ENCODE data around the gene IMPA2.
"Not testable (repeated sequence)": the region's sequence is repeated elsewhere in the genome, so short reads cannot be mapped to it uniquely, and the experiment has no call there.

The IMPA2 gene

DNA sequence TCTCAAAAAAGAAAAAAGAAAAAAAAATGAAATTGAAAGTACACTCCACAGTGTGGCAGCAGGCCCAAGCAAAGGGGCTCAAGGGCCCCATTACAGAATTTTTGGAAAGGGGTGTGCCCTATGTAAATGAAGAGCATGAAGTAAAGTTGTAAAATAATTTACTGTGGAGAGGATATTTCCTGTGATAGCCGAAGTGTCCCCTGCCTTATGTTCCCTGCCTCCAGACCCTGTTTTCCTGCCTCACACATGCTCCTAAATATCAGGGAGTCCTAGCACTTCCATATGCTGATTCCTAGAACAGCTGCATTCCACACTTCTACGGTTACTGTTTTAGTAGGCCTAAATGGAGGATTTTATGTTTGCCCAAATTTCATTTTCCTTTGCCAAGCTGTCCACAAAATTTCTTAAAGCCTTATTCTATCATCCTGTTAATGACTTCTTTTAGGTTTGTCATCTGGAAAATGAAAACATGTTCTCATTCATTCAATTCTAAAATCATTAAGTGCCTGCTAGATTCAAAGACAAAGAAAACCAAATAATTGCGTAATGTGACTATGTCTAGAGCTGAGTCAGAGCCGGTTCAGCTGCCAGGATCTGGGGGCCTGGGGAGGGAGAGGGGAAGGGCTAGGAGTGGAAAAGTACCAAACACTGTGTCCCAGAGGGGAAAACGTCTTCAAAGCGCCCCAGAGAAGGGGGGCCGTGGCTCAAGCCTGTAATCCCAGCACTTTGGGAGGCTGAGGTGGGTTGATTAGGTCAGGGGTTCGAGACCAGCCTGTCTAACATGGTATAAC is 25.9 kb upstream of the IMPA2 start:
- no peak overlapping the region for H2AFZ ChIP-seq (ENCODE audit: low read length)
- no peaks in the 10 kb centered on the region for H3F3A ChIP-seq (ENCODE audit: low read depth)
- no peak overlapping the region for H3K4me2 ChIP-seq (ENCODE audit: low read depth, low read length, poor library complexity, severe bottlenecking)
- H3K36me3 ChIP-seq (ENCODE audit: insufficient read depth, low read length): no peaks in the 10 kb centered on the region
- peaks cover 4% of the 10 kb centered on the region; the same call in 1 of the 2 replicates for H3K9me3 ChIP-seq (ENCODE audit: insufficient read depth, low read depth, low read length)
- no peak for TF ChIP-seq EZH2phosphoT487 (IDR thresholded peaks at IDR 0.05; ENCODE audit: borderline replicate concordance)
- TF ChIP-seq, protein P1, sequence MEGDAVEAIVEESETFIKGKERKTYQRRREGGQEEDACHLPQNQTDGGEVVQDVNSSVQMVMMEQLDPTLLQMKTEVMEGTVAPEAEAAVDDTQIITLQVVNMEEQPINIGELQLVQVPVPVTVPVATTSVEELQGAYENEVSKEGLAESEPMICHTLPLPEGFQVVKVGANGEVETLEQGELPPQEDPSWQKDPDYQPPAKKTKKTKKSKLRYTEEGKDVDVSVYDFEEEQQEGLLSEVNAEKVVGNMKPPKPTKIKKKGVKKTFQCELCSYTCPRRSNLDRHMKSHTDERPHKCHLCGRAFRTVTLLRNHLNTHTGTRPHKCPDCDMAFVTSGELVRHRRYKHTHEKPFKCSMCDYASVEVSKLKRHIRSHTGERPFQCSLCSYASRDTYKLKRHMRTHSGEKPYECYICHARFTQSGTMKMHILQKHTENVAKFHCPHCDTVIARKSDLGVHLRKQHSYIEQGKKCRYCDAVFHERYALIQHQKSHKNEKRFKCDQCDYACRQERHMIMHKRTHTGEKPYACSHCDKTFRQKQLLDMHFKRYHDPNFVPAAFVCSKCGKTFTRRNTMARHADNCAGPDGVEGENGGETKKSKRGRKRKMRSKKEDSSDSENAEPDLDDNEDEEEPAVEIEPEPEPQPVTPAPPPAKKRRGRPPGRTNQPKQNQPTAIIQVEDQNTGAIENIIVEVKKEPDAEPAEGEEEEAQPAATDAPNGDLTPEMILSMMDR (conservative IDR thresholded peaks at IDR 0.05; ENCODE audit: low read length): no peak
- H3K79me2 ChIP-seq (ENCODE audit: insufficient read depth, low read length): no peaks in the 10 kb centered on the region
- no peaks in the 10 kb centered on the region for H3K4me1 ChIP-seq (ENCODE audit: insufficient read depth, low read length, poor library complexity, severe bottlenecking)
- no peak overlapping the region for H3K9ac ChIP-seq (ENCODE audit: low read depth, low read length, poor library complexity, severe bottlenecking)
- H4K20me1 ChIP-seq (ENCODE audit: insufficient read depth, low read length, poor library complexity, severe bottlenecking): no peaks in the 10 kb centered on the region
- no peaks in the 10 kb centered on the region for H3K9me2 ChIP-seq (replicated peaks; ENCODE audit: low read depth, low read length)
- H3K27me3 ChIP-seq (ENCODE audit: insufficient read depth, low read length, poor library complexity, severe bottlenecking): no peaks in the 10 kb centered on the region
- H3K4me3 ChIP-seq (ENCODE audit: low read length, poor library complexity, severe bottlenecking): no peak overlapping the region

- Histone ChIP-seq H3K9me3 (ENCODE audit: insufficient read depth, low read depth, low read length) (peaks cover 4% of the 10 kb centered on the region; the same call in 1 of the 2 replicates), H3K4me2 (ENCODE audit: low read depth, low read length, poor library complexity, severe bottlenecking) (no peak overlapping the region), H3K36me3 (ENCODE audit: insufficient read depth, low read length) (no peaks in the 10 kb centered on the region), H3K79me2 (ENCODE audit: insufficient read depth, low read length) (no peaks in the 10 kb centered on the region), H3F3A (ENCODE audit: low read depth) (no peaks in the 10 kb centered on the region), H3K4me3 (ENCODE audit: low read length, poor library complexity, severe bottlenecking) (no peak overlapping the region), H4K20me1 (ENCODE audit: insufficient read depth, low read length, poor library complexity, severe bottlenecking) (no peaks in the 10 kb centered on the region), H3K27me3 (ENCODE audit: insufficient read depth, low read length, poor library complexity, severe bottlenecking) (no peaks in the 10 kb centered on the region), H3K9ac (ENCODE audit: low read depth, low read length, poor library complexity, severe bottlenecking) (no peak overlapping the region), H3K4me1 (ENCODE audit: insufficient read depth, low read length, poor library complexity, severe bottlenecking) (no peaks in the 10 kb centered on the region), H3K9me2 (replicated peaks; ENCODE audit: low read depth, low read length) (no peaks in the 10 kb centered on the region), H2AFZ (ENCODE audit: low read length) (no peak overlapping the region)
- TF ChIP-seq, protein P1 (conservative IDR thresholded peaks at IDR 0.05; ENCODE audit: low read length): no peak
- TF ChIP-seq EZH2phosphoT487 (IDR thresholded peaks at IDR 0.05; ENCODE audit: borderline replicate concordance): no peak
Measured at GRCh38 chr18:11956371-11957308, 24.7 kb upstream of the IMPA2 start.

DNA sequence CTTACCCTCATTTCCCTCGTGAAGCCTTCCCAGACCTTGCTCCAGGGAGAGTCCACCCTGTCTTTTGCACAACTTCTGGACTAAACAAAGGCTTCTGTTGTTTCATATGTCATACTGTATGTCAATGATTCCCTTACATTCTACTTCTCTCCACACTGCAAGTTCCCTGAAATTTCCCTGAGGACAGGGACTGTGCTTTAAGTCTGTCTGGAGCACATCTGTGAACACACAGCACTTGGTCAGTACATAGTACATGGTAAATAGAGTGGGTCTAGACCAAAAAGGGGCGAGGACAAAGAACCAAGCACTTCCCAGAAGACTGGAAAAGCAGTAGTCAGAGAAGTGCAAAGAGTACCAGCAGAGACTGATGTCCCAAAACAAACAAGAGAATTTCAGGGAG is 23.7 kb upstream of the IMPA2 start:
- H3F3A ChIP-seq (ENCODE audit: low read depth): no peaks in the 10 kb centered on the region
- no peak overlapping the region for H2AFZ ChIP-seq (ENCODE audit: low read length)
- H3K9me3 ChIP-seq (ENCODE audit: insufficient read depth, low read depth, low read length): peaks cover 4% of the 10 kb centered on the region; the same call in 1 of the 2 replicates
- H3K79me2 ChIP-seq (ENCODE audit: insufficient read depth, low read length): no peaks in the 10 kb centered on the region
- H3K27me3 ChIP-seq (ENCODE audit: insufficient read depth, low read length, poor library complexity, severe bottlenecking): no peaks in the 10 kb centered on the region
- no peaks in the 10 kb centered on the region for H3K9me2 ChIP-seq (replicated peaks; ENCODE audit: low read depth, low read length)
- no peak overlapping the region for H3K9ac ChIP-seq (ENCODE audit: low read depth, low read length, poor library complexity, severe bottlenecking)
- no peaks in the 10 kb centered on the region for H3K36me3 ChIP-seq (ENCODE audit: insufficient read depth, low read length)
- no peak overlapping the region for H3K4me3 ChIP-seq (ENCODE audit: low read length, poor library complexity, severe bottlenecking)
- no peaks in the 10 kb centered on the region for H3K4me1 ChIP-seq (ENCODE audit: insufficient read depth, low read length, poor library complexity, severe bottlenecking)
- TF ChIP-seq, protein P1 (conservative IDR thresholded peaks at IDR 0.05; ENCODE audit: low read length): no peak
- TF ChIP-seq EZH2phosphoT487 (IDR thresholded peaks at IDR 0.05; ENCODE audit: borderline replicate concordance): no peak
- H4K20me1 ChIP-seq (ENCODE audit: insufficient read depth, low read length, poor library complexity, severe bottlenecking): no peaks in the 10 kb centered on the region
- no peak overlapping the region for H3K4me2 ChIP-seq (ENCODE audit: low read depth, low read length, poor library complexity, severe bottlenecking)

GRCh38 chr18:11959651-11960050 is 21.7 kb upstream of the IMPA2 start:
- not testable (repeated sequence) for H3K9me2 ChIP-seq (replicated peaks; ENCODE audit: low read depth, low read length)

More at GRCh38 chr18:11959651-11960050, 21.7 kb upstream of the IMPA2 start:
- H3F3A ChIP-seq (ENCODE audit: low read depth); H3K4me3 ChIP-seq (ENCODE audit: low read length, poor library complexity, severe bottlenecking); H3K4me2 ChIP-seq (ENCODE audit: low read depth, low read length, poor library complexity, severe bottlenecking); H3K9me3 ChIP-seq (ENCODE audit: insufficient read depth, low read depth, low read length); H3K27me3 ChIP-seq (ENCODE audit: insufficient read depth, low read length, poor library complexity, severe bottlenecking); H3K79me2 ChIP-seq (ENCODE audit: insufficient read depth, low read length); H2AFZ ChIP-seq (ENCODE audit: low read length); H3K4me1 ChIP-seq (ENCODE audit: insufficient read depth, low read length, poor library complexity, severe bottlenecking); H3K9ac ChIP-seq (ENCODE audit: low read depth, low read length, poor library complexity, severe bottlenecking); H4K20me1 ChIP-seq (ENCODE audit: insufficient read depth, low read length, poor library complexity, severe bottlenecking); H3K36me3 ChIP-seq (ENCODE audit: insufficient read depth, low read length): not testable (repeated sequence)
